Stimulated activated CD8-positive, alpha-beta memory T cell treated with anti-CD3 and anti-CD28 coated beads, Interleukin-4, amount 100 ng/mL, for 24 hours (primary cell): ENCODE results near the gene GRM7.

ENCODE experiments used
- DNase-seq: peaks from one replicate; pipeline ENCODE4 v3.0.0-alpha.2; 2020; ENCODE audit warnings: low read depth

Gene GRM7

GRCh38 chr3:7728566-7729519 is 867.9 kb downstream of the GRM7 start:
- no peak for DNase-seq

- DNase-seq, result no peak
These were observed 873.0 kb downstream of the GRM7 start for GRCh38 chr3:7733933-7734332.

DNA sequence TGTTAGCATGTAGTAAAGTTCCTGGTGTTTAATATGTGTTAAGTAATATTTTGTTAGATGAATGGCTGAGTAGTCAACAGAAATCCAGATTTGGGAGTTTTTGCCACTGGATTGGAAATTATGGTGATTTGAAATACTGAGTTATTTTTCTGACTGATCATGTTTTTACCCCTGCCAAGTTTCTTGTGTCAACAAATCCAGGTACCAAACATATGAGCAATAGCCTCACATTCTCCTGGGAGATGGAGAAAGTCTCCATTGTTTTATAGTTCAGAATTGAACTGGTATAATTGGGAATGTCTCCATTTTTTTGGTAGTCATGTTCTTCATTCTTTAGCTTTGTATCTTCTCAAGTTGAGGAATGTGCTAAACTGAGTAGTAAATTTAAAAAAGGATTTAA is 873.5 kb downstream of the GRM7 start:
- DNase-seq, result no peak

DNA sequence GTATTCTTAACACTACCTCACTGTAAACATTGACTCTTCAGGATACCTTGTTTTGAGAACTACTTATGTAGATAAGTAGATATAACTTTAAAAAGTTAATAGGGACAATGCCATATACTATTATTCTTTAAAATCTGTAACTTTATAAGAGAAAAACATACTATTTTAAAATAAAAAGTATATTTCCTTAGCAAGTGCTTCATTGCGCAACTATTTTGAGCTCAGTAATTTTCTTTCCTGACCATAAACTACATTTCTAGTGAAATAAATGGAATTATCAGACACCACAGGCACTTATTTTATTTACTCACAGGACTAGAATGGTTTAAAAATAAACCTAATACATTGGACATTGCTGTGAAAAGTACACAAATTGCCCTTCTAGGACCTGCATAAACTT is 876.3 kb downstream of the GRM7 start:
- DNase-seq, result no peak

- no peak for DNase-seq
These were observed 878.8 kb downstream of the GRM7 start for GRCh38 chr3:7739754-7740153.

GRCh38 chr3:7740458-7740857 is 879.5 kb downstream of the GRM7 start:
- no peak for DNase-seq

- no peak for DNase-seq
These were observed 883.9 kb downstream of the GRM7 start for GRCh38 chr3:7744850-7745249.

DNA sequence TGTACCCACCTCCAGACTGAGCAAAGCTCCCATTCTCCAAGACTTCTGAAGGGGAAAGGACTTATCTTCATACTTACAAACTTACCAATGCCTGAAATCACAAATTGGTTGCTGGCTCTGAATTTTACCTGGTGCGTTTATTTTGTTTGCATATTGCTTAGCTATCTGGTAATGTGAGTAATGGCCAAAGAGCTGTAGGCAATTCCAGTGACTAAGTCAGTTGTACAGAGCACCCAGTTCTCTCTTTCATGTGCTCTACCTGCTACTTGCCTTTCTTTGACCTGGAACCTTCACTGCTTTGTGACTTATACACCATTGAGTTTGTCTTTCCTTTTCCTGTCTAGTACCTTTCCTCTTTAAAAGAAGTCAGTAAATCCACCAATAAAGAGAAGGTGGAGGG is 884.8 kb downstream of the GRM7 start:
- DNase-seq, result no peak

DNA sequence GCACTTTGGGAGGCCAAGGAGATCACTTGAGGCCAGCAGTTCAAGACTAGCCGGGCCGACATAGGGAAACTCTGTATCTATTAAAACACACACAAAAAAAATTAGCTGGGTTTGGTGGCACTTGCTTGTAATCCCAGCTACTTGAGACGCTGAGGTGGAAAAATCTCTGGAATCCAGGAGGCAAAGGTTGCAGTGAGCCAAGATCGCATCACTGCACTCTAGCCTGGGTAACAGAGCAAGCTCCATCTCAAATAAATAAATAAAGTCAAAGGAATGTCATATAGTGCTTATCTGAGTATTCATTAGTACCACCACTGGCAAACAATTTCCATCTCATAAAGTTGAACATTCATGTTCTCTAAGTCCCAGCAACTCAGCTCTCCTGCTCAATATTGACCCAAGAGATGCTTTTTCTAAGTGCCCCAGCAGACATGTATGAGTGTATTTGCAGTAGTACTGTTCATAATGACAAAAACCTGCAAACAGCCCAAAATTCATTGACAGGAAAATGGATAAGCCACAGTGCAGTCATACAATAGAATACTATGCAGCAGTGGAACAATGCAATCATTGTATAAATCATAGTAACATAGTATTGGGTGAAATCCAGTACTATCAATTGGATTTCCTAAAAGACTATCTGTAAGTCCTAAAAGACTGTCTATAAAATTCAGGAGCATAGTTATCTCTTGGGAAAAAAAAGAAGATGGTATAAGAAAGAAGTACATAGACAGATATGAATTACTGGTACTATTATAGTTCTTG is 889.2 kb downstream of the GRM7 start:
- no peak for DNase-seq

DNA sequence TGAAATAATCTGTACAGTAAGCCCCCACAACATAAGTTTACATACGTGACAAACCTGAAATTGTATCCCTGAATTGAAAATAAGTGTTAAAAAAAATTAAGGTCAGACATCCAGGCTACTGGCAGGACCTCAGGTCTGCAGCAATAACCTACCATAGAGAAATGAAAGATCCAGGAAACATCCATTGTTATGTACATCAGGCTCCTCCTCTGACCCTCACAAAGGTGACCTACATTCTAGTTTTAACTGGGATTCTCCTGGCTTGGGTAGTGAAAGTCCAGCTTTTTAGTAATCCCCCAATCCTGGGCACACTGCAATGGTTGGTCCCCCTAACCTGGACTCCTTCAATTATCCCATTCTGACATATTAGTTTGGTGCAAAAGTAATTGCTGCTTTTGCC is 891.1 kb downstream of the GRM7 start:
- no peak for DNase-seq

- DNase-seq, result no peak
These were observed 893.9 kb downstream of the GRM7 start for GRCh38 chr3:7754653-7755441.

- DNase-seq, result no peak
These were observed 898.7 kb downstream of the GRM7 start for GRCh38 chr3:7759630-7760029.

GRCh38 chr3:7760718-7761117 is 899.8 kb downstream of the GRM7 start:
- DNase-seq, result no peak

DNA sequence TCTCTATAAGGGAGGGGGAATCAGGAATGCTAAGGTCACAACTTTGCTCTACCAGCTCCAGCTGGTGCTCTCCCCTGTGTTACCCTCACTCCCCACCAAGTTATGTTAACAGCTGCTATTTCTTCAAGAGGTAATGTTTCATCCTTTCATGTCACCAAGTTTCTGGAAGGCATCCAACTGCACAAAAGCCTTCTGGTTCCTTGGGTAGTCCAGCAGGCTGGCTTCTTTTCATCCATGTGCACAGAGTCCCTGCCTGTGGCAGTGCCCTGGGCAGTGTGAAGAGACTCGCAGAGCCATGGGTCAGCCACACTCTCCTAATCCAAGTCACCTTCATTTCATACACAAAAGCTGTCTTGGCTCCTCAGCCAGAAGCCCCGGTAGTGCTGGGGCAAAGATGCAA is 903.2 kb downstream of the GRM7 start:
- DNase-seq, result no peak

DNA sequence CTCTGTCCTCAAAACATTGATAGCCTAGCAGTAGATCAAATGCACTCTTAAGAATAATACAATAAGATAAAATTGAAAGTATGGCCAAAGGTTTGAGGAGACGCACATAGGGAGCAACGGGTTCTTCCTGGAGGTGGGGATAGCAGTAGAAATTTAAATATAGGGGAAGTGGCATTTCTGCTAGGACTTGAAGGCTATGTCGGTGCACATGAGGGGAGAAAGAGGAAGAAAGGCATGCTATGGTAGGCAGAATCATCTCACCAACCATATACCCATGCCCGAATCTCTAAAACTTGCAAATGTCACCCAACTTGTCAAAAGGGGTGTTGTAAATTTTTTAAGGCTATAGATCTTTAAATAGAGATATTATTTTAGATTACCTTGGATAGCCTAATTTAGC is 905.6 kb downstream of the GRM7 start:
- no peak for DNase-seq

GRCh38 chr3:7779331-7779730 is 918.4 kb downstream of the GRM7 start:
- DNase-seq, result no peak

GRCh38 chr3:7781395-7781794 is 920.5 kb downstream of the GRM7 start:
- no peak for DNase-seq

GRCh38 chr3:7787871-7788828 is 927.2 kb downstream of the GRM7 start:
- DNase-seq, result no peak

GRCh38 chr3:7788881-7789280 is 928.0 kb downstream of the GRM7 start:
- no peak for DNase-seq

GRCh38 chr3:7789324-7789723 is 928.4 kb downstream of the GRM7 start:
- DNase-seq, result no peak

- DNase-seq, result no peak
These were observed 929.2 kb downstream of the GRM7 start for GRCh38 chr3:7790141-7790540.
